ENCODE data around the gene TTC39A.
A peak's percentile ranks its signal among the peaks of the same experiment; 100 is the strongest.

The TTC39A gene

GRCh38 chr1:51237351-51238033 lies 92.9 kb downstream of the TTC39A start:
- H3K9ac ChIP-seq (ENCODE audit: low read length) = no peak overlapping the region
- no peaks in the 10 kb centered on the region for H3K36me3 ChIP-seq (ENCODE audit: low read length)
- no peak for TF ChIP-seq EZH2phosphoT487 (conservative IDR thresholded peaks at IDR 0.05; ENCODE audit: low read length)
- TF ChIP-seq, protein P1, sequence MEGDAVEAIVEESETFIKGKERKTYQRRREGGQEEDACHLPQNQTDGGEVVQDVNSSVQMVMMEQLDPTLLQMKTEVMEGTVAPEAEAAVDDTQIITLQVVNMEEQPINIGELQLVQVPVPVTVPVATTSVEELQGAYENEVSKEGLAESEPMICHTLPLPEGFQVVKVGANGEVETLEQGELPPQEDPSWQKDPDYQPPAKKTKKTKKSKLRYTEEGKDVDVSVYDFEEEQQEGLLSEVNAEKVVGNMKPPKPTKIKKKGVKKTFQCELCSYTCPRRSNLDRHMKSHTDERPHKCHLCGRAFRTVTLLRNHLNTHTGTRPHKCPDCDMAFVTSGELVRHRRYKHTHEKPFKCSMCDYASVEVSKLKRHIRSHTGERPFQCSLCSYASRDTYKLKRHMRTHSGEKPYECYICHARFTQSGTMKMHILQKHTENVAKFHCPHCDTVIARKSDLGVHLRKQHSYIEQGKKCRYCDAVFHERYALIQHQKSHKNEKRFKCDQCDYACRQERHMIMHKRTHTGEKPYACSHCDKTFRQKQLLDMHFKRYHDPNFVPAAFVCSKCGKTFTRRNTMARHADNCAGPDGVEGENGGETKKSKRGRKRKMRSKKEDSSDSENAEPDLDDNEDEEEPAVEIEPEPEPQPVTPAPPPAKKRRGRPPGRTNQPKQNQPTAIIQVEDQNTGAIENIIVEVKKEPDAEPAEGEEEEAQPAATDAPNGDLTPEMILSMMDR (IDR thresholded peaks at IDR 0.05; ENCODE audit: insufficient read depth, low read length, poor library complexity, severe bottlenecking) = no peak
- H3K9me2 ChIP-seq (replicated peaks; ENCODE audit: insufficient read depth, low read length) = no peaks in the 10 kb centered on the region
- no peak overlapping the region for H3K4me3 ChIP-seq (ENCODE audit: insufficient read depth, low read length, poor library complexity, severe bottlenecking)
- peaks cover 13% of the 10 kb centered on the region for H3F3A ChIP-seq (ENCODE audit: insufficient read depth)
- no peaks in the 10 kb centered on the region for H3K9me3 ChIP-seq (ENCODE audit: insufficient read depth, low read length)
- H3K27me3 ChIP-seq (ENCODE audit: low read length) = peaks cover 3% of the 10 kb centered on the region; the same call in 1 of the 2 replicates
- peak overlapping the region; percentile 90 for H3K4me2 ChIP-seq (ENCODE audit: low read depth, low read length, poor library complexity, severe bottlenecking)
- no peak overlapping the region for H2AFZ ChIP-seq (ENCODE audit: low read depth, low read length, severe bottlenecking)
- H4K20me1 ChIP-seq (ENCODE audit: low read depth, low read length) = peaks cover 24% of the 10 kb centered on the region
- no peak overlapping the region for H3K27ac ChIP-seq (ENCODE audit: low read depth, low read length)
- H3K79me2 ChIP-seq (ENCODE audit: insufficient read depth, low read length) = no peaks in the 10 kb centered on the region
